K562 (cell line): ENCODE data around the gene DRAXIN. TPM values are rescaled to one million over a fixed set of nuclear protein-coding genes. Genes with fewer than 3 reads are reported as not detected.

Experiments used
- CBX8 ChIP-seq: fragments of 200-600 bp; sonication (generic); IDR thresholded peaks from 2 replicates; pipeline ENCODE4 v1.6.1; 2012; ENCODE audit warnings: borderline replicate concordance, mixed run types, low read depth, mild to moderate bottlenecking, moderate library complexity, mixed read lengths, low read length, control low read depth, inconsistent platforms; ENCODE audit not compliant: poor library complexity, severe bottlenecking; ENCODE audit errors: extremely low read depth
- ELF2 ChIP-seq: fragments of 250-450 bp; sonication (Bioruptor Pico); IDR thresholded peaks from 2 replicates; pipeline ENCODE4 v1.5.0; 2021; ENCODE audit warnings: mild to moderate bottlenecking
- ESRRA ChIP-seq: fragments of 450-650 bp; IDR thresholded peaks from 2 replicates; pipeline ENCODE4 v1.6.1; 2014; ENCODE audit warnings: low read depth, mild to moderate bottlenecking, moderate library complexity, borderline replicate concordance
- HDAC2 ChIP-seq: fragments of 450-650 bp; IDR thresholded peaks from 2 replicates; pipeline ENCODE4 v1.6.1; 2016; ENCODE audit warnings: mild to moderate bottlenecking
- KDM1A ChIP-seq, 2 experiments: fragments of 450-650 bp; IDR thresholded peaks; 2 replicates each; pipeline ENCODE4 v1.6.1; 2016; ENCODE audit warnings: mild to moderate bottlenecking in 2 of 2
- KLF6 ChIP-seq: fragments of 250-450 bp; sonication (Bioruptor Pico); IDR thresholded peaks from 2 replicates; pipeline ENCODE4 v1.4.0; 2020; ENCODE audit warnings: mild to moderate bottlenecking, moderate library complexity, borderline replicate concordance
- MEIS2 ChIP-seq: fragments of 450-650 bp; IDR thresholded peaks from 2 replicates; pipeline ENCODE4 v1.6.1; 2014; ENCODE audit warnings: mild to moderate bottlenecking; ENCODE audit not compliant: partially characterized antibody
- NCOR1 ChIP-seq: fragments of 450-650 bp; IDR thresholded peaks from 2 replicates; pipeline ENCODE4 v1.6.1; 2016; ENCODE audit warnings: mild to moderate bottlenecking, moderate library complexity
- PHB ChIP-seq: fragments of 250-450 bp; sonication (Bioruptor Pico); IDR thresholded peaks from 2 replicates; pipeline ENCODE4 v1.5.0; 2021
- TBP ChIP-seq: optimal IDR thresholded peaks from 2 replicates; pipeline ENCODE3; 2011; ENCODE audit warnings: low read depth, low read length, improper control_type of control experiment
- TRIM24 ChIP-seq, 2 experiments: fragments of 450-650 bp; IDR thresholded peaks; 2 replicates each; pipeline ENCODE4 v1.6.1; 2016
- TSC22D4 ChIP-seq: fragments of 450-650 bp; IDR thresholded peaks from 2 replicates; pipeline ENCODE4 v1.6.1; 2016; ENCODE audit warnings: missing genetic modification characterization, missing biosample characterization, control low read depth
- U2AF1 ChIP-seq: fragments of 200-400 bp; formaldehyde crosslinking; optimal IDR thresholded peaks from 2 replicates; pipeline ENCODE3; 2017; ENCODE audit warnings: mild to moderate bottlenecking, low read depth, low read length, moderate library complexity
- XRCC3 ChIP-seq: fragments of 450-650 bp; IDR thresholded peaks from 2 replicates; pipeline ENCODE4 v1.6.1; 2017; ENCODE audit warnings: mild to moderate bottlenecking, moderate library complexity
- ZC3H4 ChIP-seq: sonication (generic); formaldehyde crosslinking; IDR thresholded peaks from 2 replicates; pipeline ENCODE4 v1.9.0; 2021; ENCODE audit warnings: missing genetic modification reagents, borderline replicate concordance
- ZNF124 ChIP-seq: sonication (generic); formaldehyde crosslinking; IDR thresholded peaks from 2 replicates; pipeline ENCODE4 v1.8.1; 2022; ENCODE audit warnings: missing genetic modification reagents
- ZNF175 ChIP-seq: fragments of 200-800 bp; sonication (Bioruptor generic); IDR thresholded peaks from 2 replicates; pipeline ENCODE4 v1.6.1; 2016; ENCODE audit warnings: low read depth, mild to moderate bottlenecking, missing genetic modification characterization, missing compliant biosample characterization
- ZNF316 ChIP-seq: fragments of 450-650 bp; IDR thresholded peaks from 2 replicates; pipeline ENCODE4 v1.6.1; 2016
- polyA plus RNA-seq, 8 experiments: library from polyadenylated mRNA; depleted of rRNA in 4 of 8; stranded (reverse) in 5 of 8; unstranded in 3 of 8; fragments of >200 nt; fragmentation: Nextera tagmentation in 2 of 8; fragmentation: Illumina TruSeq in 1 of 8; extraction: Ambion mirVana in 2 of 8; extraction: Trizol in 1 of 8; gene quantifications; 2 replicates each; pipeline versions ENCODE4 v1.2.1 to v1.2.3, GENCODE V29; 2011 to 2014; ENCODE audit warnings: inconsistent platforms in 1 of 8, missing spikeins in 1 of 8
- total RNA-seq, 7 experiments: library from RNA; depleted of rRNA in 6 of 7; stranded (reverse); fragments of >200 nt in 6 of 7; fragmentation: Illumina TruSeq in 2 of 7; extraction: Trizol in 2 of 7; gene quantifications; 2 replicates each; pipeline versions ENCODE4 v1.2.1 to v1.2.3, GENCODE V29; 2011 to 2021; ENCODE audit warnings: low replicate concordance in 1 of 7
- TF ChIP-seq, protein P1 (sequence below): conservative IDR thresholded peaks from 2 replicates; pipeline ENCODE4 v1.6.1; 2011; ENCODE audit warnings: low read depth, mild to moderate bottlenecking, low read length; ENCODE audit not compliant: control insufficient read depth
- TF ChIP-seq, protein P2 (sequence below), 2 experiments: fragments of 150-350 bp in 1 of 2; IDR thresholded peaks; 2 replicates each; pipeline ENCODE4 v1.6.1; 2012 to 2016; ENCODE audit warnings: low read depth in 2 of 2, low read length in 2 of 2, mild to moderate bottlenecking in 1 of 2, moderate library complexity in 1 of 2
- TF ChIP-seq, protein P3 (sequence below): sonication (generic); formaldehyde crosslinking; IDR thresholded peaks from 2 replicates; pipeline ENCODE4 v1.8.0; 2022; ENCODE audit warnings: mild to moderate bottlenecking, missing genetic modification reagents
- TF ChIP-seq, protein P4 (sequence below): fragments of 250-450 bp; sonication (Bioruptor Pico); IDR thresholded peaks from 2 replicates; pipeline ENCODE4 v1.8.0; 2021; ENCODE audit warnings: borderline replicate concordance, mild to moderate bottlenecking, moderate library complexity; ENCODE audit not compliant: poor library complexity, severe bottlenecking

DRAXIN gene
- total and polyA plus RNA-seq, 9 of the 15 experiments (the other 6 are each of a cell fraction or from before 2014, with no cell fraction given) = 0.01 to 0.04 (median 0.01) TPM; not detected in 6

DNA sequence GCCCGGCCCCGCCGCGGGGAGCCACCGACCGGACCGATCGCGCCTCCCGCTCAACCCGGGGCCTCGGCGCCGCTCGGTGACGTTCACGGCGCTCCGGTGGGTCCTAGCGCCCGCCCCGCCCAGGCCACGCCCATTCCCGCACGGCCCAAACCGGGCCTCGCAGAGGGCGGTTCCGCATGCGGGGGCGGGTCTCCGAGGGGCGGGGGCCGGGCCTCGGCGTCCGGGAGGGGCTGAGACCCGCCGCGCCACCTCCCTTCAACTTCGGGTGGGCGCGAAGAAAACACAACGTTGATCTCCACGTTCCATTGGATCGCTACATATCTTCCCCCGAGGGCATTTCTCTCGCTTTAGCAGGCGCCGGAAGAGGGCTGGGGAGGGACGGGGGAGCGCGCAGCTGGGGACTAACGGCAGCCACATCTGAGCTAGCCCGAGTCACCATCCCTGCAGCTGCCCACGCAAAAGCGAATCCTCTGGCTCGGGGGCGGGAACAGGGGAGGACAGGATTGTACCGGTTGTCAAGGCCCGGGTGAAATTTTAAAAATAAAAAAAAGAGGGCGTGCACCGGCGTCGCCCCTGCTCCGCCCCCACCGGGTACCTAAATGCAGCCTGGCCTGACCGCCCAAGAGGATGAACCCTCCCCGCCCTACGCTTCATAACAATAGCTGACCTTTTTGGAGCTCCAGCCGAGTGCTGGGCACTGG lies 10.3 kb upstream of the DRAXIN start, which contains the start of gene MAD2L2 (continued):
- TF ChIP-seq, protein P1, sequence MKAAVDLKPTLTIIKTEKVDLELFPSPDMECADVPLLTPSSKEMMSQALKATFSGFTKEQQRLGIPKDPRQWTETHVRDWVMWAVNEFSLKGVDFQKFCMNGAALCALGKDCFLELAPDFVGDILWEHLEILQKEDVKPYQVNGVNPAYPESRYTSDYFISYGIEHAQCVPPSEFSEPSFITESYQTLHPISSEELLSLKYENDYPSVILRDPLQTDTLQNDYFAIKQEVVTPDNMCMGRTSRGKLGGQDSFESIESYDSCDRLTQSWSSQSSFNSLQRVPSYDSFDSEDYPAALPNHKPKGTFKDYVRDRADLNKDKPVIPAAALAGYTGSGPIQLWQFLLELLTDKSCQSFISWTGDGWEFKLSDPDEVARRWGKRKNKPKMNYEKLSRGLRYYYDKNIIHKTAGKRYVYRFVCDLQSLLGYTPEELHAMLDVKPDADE = peak; percentile 88
- TF ChIP-seq, protein P2, sequence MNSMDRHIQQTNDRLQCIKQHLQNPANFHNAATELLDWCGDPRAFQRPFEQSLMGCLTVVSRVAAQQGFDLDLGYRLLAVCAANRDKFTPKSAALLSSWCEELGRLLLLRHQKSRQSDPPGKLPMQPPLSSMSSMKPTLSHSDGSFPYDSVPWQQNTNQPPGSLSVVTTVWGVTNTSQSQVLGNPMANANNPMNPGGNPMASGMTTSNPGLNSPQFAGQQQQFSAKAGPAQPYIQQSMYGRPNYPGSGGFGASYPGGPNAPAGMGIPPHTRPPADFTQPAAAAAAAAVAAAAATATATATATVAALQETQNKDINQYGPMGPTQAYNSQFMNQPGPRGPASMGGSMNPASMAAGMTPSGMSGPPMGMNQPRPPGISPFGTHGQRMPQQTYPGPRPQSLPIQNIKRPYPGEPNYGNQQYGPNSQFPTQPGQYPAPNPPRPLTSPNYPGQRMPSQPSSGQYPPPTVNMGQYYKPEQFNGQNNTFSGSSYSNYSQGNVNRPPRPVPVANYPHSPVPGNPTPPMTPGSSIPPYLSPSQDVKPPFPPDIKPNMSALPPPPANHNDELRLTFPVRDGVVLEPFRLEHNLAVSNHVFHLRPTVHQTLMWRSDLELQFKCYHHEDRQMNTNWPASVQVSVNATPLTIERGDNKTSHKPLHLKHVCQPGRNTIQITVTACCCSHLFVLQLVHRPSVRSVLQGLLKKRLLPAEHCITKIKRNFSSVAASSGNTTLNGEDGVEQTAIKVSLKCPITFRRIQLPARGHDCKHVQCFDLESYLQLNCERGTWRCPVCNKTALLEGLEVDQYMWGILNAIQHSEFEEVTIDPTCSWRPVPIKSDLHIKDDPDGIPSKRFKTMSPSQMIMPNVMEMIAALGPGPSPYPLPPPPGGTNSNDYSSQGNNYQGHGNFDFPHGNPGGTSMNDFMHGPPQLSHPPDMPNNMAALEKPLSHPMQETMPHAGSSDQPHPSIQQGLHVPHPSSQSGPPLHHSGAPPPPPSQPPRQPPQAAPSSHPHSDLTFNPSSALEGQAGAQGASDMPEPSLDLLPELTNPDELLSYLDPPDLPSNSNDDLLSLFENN (IDR thresholded peaks at IDR 0.05; ENCODE audit: low read depth in 2 of 2, low read length in 2 of 2) = peak in 1 of 2 experiments; percentile 61; a peak in 1 of 4 replicates
- peak; percentile 49 for TF ChIP-seq TBP
- peak; percentile 41 for TF ChIP-seq NCOR1
- no peak for TF ChIP-seq KDM1A (IDR thresholded peaks at IDR 0.05)
- no peak for TF ChIP-seq PHB
- TF ChIP-seq ELF2 (CRISPR knock-in tag) = peak; percentile 55; the same call in 1 of the 2 replicates
- peak; percentile 66; the same call in 1 of the 2 replicates for TF ChIP-seq HDAC2
- TF ChIP-seq MEIS2 = no peak
- TF ChIP-seq TSC22D4 (tag) = no peak
- no peak for TF ChIP-seq XRCC3
- TF ChIP-seq U2AF1 = peak; percentile 68
- TF ChIP-seq ZNF316 = no peak
- TF ChIP-seq, protein P3, sequence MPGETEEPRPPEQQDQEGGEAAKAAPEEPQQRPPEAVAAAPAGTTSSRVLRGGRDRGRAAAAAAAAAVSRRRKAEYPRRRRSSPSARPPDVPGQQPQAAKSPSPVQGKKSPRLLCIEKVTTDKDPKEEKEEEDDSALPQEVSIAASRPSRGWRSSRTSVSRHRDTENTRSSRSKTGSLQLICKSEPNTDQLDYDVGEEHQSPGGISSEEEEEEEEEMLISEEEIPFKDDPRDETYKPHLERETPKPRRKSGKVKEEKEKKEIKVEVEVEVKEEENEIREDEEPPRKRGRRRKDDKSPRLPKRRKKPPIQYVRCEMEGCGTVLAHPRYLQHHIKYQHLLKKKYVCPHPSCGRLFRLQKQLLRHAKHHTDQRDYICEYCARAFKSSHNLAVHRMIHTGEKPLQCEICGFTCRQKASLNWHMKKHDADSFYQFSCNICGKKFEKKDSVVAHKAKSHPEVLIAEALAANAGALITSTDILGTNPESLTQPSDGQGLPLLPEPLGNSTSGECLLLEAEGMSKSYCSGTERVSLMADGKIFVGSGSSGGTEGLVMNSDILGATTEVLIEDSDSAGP (CRISPR knock-in tag) = no peak
- TF ChIP-seq, protein P4, sequence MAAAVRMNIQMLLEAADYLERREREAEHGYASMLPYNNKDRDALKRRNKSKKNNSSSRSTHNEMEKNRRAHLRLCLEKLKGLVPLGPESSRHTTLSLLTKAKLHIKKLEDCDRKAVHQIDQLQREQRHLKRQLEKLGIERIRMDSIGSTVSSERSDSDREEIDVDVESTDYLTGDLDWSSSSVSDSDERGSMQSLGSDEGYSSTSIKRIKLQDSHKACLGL (CRISPR knock-in tag) = no peak
- 0 out of 4 replicates have a peak, but pooled peaks of 1 of the 2 experiments have one; percentile 40 for TF ChIP-seq TRIM24 (IDR thresholded peaks at IDR 0.05)
- no peak for TF ChIP-seq ZNF124
- 0 out of 2 replicates have a peak, but pooled peaks have one; percentile 21 for TF ChIP-seq ZC3H4 (CRISPR knock-in tag)
- peak; percentile 44; the same call in 1 of the 2 replicates for TF ChIP-seq ZNF175 (CRISPR knock-in tag)
- 0 out of 2 replicates have a peak, but pooled peaks have one; percentile 38 for TF ChIP-seq KLF6 (CRISPR knock-in tag)
- peak; percentile 66; the same call in 1 of the 2 replicates for TF ChIP-seq ESRRA
- TF ChIP-seq CBX8 = no peak
